HEK293 (cell line): ENCODE results near the gene CFAP97.

ENCODE experiments used
- CTCF ChIA-PET: fragments of 350-600 bp; formaldehyde crosslinking; extraction: SDS; loops from one replicate; lab custom pipeline; 2021; ENCODE audit warnings: antibody characterized with exemption; lab: Yijun Ruan, JAX
- POLR2A ChIA-PET: fragments of 300-600 bp; formaldehyde crosslinking; extraction: SDS; loops from one replicate; lab custom pipeline; 2020; ENCODE audit warnings: antibody characterized with exemption, inconsistent platforms; lab: Yijun Ruan, JAX
- H3K27ac ChIP-seq: fragments of 200-500 bp; sonication (Bioruptor generic); 2 replicates; pipeline ENCODE4 v1.5.1; 2014; ENCODE audit warnings: low read depth, low read length, control low read depth, inconsistent platforms; ENCODE audit errors: extremely low read depth
- H3K36me3 ChIP-seq, 2 experiments: fragments of 200-500 bp in 1 of 2; sonication (Bioruptor generic) in 1 of 2; 1 replicate in 1 of 2; 2 replicates in 1 of 2; pipeline ENCODE4 v1.5.1; 2014 to 2017; ENCODE audit warnings: inconsistent platforms in 2 of 2, low read length in 2 of 2; ENCODE audit not compliant: control insufficient read depth in 2 of 2, insufficient read depth in 1 of 2
- H3K4me1 ChIP-seq: fragments of 200-500 bp; sonication (Bioruptor generic); 2 replicates; pipeline ENCODE4 v1.5.1; 2014; ENCODE audit warnings: mild to moderate bottlenecking, low read length, inconsistent platforms; ENCODE audit not compliant: control insufficient read depth, insufficient read depth
- H3K4me3 ChIP-seq: 2 replicates; pipeline ENCODE4 v1.5.1; 2011; ENCODE audit warnings: low read depth, mild to moderate bottlenecking, control low read depth, low read length, moderate library complexity
- H3K9me3 ChIP-seq: fragments of 200-500 bp; sonication (Bioruptor generic); 2 replicates; pipeline ENCODE4 v1.5.1; 2014; ENCODE audit warnings: low read depth, low read length, inconsistent platforms; ENCODE audit not compliant: control insufficient read depth, insufficient read depth
- FEZF1 ChIP-seq: fragments of 450-650 bp; formaldehyde crosslinking; IDR thresholded peaks from 2 replicates; pipeline ENCODE4 v1.5.1; 2016; ENCODE audit warnings: missing biosample characterization, missing genetic modification characterization
- HOXA7 ChIP-seq: sonication (generic); formaldehyde crosslinking; IDR thresholded peaks from 2 replicates; pipeline ENCODE4 v1.8.1; 2022; ENCODE audit warnings: missing genetic modification reagents, borderline replicate concordance
- KLF8 ChIP-seq: fragments of 450-650 bp; formaldehyde crosslinking; IDR thresholded peaks from 2 replicates; pipeline ENCODE4 v1.5.1; 2016; ENCODE audit warnings: missing biosample characterization, missing genetic modification characterization
- MYNN ChIP-seq: fragments of 450-650 bp; formaldehyde crosslinking; IDR thresholded peaks from 2 replicates; pipeline ENCODE4 v1.5.1; 2016; ENCODE audit warnings: missing biosample characterization, missing genetic modification characterization, borderline replicate concordance
- OSR2 ChIP-seq: fragments of 450-650 bp; formaldehyde crosslinking; IDR thresholded peaks from 2 replicates; pipeline ENCODE4 v1.5.1; 2016; ENCODE audit warnings: missing biosample characterization, missing genetic modification characterization
- SCRT2 ChIP-seq: fragments of 450-650 bp; formaldehyde crosslinking; IDR thresholded peaks from 2 replicates; pipeline ENCODE4 v1.5.1; 2016; ENCODE audit warnings: missing biosample characterization, missing genetic modification characterization
- SP3 ChIP-seq: fragments of 450-650 bp; formaldehyde crosslinking; IDR thresholded peaks from 2 replicates; pipeline ENCODE4 v1.5.1; 2016; ENCODE audit warnings: missing biosample characterization, missing genetic modification characterization
- TCF7L2 ChIP-seq: IDR thresholded peaks from 2 replicates; pipeline ENCODE4 v1.6.1; 2011; ENCODE audit warnings: low read depth, mild to moderate bottlenecking, inconsistent platforms, low read length, moderate library complexity, borderline replicate concordance
- YY1 ChIP-seq: fragments of 450-650 bp; formaldehyde crosslinking; IDR thresholded peaks from 2 replicates; pipeline ENCODE4 v1.5.1; 2018; ENCODE audit warnings: missing biosample characterization, missing genetic modification characterization
- ZBTB17 ChIP-seq: fragments of 450-650 bp; formaldehyde crosslinking; IDR thresholded peaks from 2 replicates; pipeline ENCODE4 v1.5.1; 2016; ENCODE audit warnings: missing biosample characterization, missing genetic modification characterization
- ZBTB8A ChIP-seq: fragments of 450-650 bp; formaldehyde crosslinking; IDR thresholded peaks from 2 replicates; pipeline ENCODE4 v1.5.1; 2016; ENCODE audit warnings: missing biosample characterization, missing genetic modification characterization
- ZNF138 ChIP-seq: fragments of 450-650 bp; formaldehyde crosslinking; IDR thresholded peaks from 2 replicates; pipeline ENCODE4 v1.5.1; 2016; ENCODE audit warnings: missing biosample characterization, missing genetic modification characterization, borderline replicate concordance
- ZNF2 ChIP-seq: fragments of 450-650 bp; formaldehyde crosslinking; IDR thresholded peaks from 2 replicates; pipeline ENCODE4 v1.5.1; 2016; ENCODE audit warnings: missing biosample characterization, missing genetic modification characterization
- ZNF366 ChIP-seq: fragments of 450-650 bp; formaldehyde crosslinking; conservative IDR thresholded peaks from 2 replicates; pipeline ENCODE4 v1.5.1; 2016; ENCODE audit warnings: missing biosample characterization, missing genetic modification characterization
- ZNF510 ChIP-seq: fragments of 450-650 bp; formaldehyde crosslinking; IDR thresholded peaks from 2 replicates; pipeline ENCODE4 v1.5.1; 2018; ENCODE audit warnings: mild to moderate bottlenecking, missing genetic modification characterization, missing biosample characterization; ENCODE audit not compliant: insufficient replicate concordance
- ZNF530 ChIP-seq: fragments of 450-650 bp; formaldehyde crosslinking; IDR thresholded peaks from 2 replicates; pipeline ENCODE4 v1.5.1; 2016; ENCODE audit warnings: low read depth, missing biosample characterization, missing genetic modification characterization
- ZNF544 ChIP-seq: fragments of 450-650 bp; formaldehyde crosslinking; IDR thresholded peaks from 2 replicates; pipeline ENCODE4 v1.5.0; 2017; ENCODE audit warnings: missing biosample characterization, missing genetic modification characterization
- ZNF626 ChIP-seq: fragments of 450-650 bp; sonication (Bioruptor Pico); formaldehyde crosslinking; IDR thresholded peaks from 2 replicates; pipeline ENCODE4 v1.5.1; 2018; ENCODE audit warnings: missing biosample characterization, missing genetic modification characterization, inconsistent platforms
- ZNF768 ChIP-seq: fragments of 450-650 bp; formaldehyde crosslinking; IDR thresholded peaks from 2 replicates; pipeline ENCODE4 v1.5.1; 2018; ENCODE audit warnings: missing biosample characterization, mild to moderate bottlenecking, missing genetic modification characterization
- ZNF843 ChIP-seq: fragments of 450-650 bp; formaldehyde crosslinking; IDR thresholded peaks from 2 replicates; pipeline ENCODE4 v1.5.1; 2016; ENCODE audit warnings: missing biosample characterization, missing genetic modification characterization
- TF ChIP-seq, protein P1 (sequence below): fragments of 450-650 bp; formaldehyde crosslinking; IDR thresholded peaks from 2 replicates; pipeline ENCODE4 v1.5.1; 2017; ENCODE audit warnings: missing biosample characterization, missing genetic modification characterization
- TF ChIP-seq, protein P2 (sequence below): fragments of 450-650 bp; formaldehyde crosslinking; IDR thresholded peaks from 2 replicates; pipeline ENCODE4 v1.5.1; 2016; ENCODE audit warnings: missing biosample characterization, missing genetic modification characterization
- TF ChIP-seq, protein P3 (sequence below): fragments of 450-650 bp; formaldehyde crosslinking; IDR thresholded peaks from 2 replicates; pipeline ENCODE4 v1.5.1; 2017; ENCODE audit warnings: missing biosample characterization, missing genetic modification characterization
- TF ChIP-seq, protein P4 (sequence below): sonication (generic); formaldehyde crosslinking; IDR thresholded peaks from 2 replicates; pipeline ENCODE4 v1.8.1; 2022; ENCODE audit warnings: mild to moderate bottlenecking, moderate library complexity, missing genetic modification reagents
- TF ChIP-seq, protein P5 (sequence below): fragments of 450-650 bp; IDR thresholded peaks from 2 replicates; pipeline ENCODE4 v1.5.1; 2018; ENCODE audit warnings: missing biosample characterization, mild to moderate bottlenecking, missing genetic modification characterization
- TF ChIP-seq, protein P6 (sequence below): fragments of 450-650 bp; formaldehyde crosslinking; IDR thresholded peaks from 2 replicates; pipeline ENCODE4 v1.5.1; 2016; ENCODE audit warnings: missing biosample characterization, missing genetic modification characterization

The CFAP97 gene

DNA sequence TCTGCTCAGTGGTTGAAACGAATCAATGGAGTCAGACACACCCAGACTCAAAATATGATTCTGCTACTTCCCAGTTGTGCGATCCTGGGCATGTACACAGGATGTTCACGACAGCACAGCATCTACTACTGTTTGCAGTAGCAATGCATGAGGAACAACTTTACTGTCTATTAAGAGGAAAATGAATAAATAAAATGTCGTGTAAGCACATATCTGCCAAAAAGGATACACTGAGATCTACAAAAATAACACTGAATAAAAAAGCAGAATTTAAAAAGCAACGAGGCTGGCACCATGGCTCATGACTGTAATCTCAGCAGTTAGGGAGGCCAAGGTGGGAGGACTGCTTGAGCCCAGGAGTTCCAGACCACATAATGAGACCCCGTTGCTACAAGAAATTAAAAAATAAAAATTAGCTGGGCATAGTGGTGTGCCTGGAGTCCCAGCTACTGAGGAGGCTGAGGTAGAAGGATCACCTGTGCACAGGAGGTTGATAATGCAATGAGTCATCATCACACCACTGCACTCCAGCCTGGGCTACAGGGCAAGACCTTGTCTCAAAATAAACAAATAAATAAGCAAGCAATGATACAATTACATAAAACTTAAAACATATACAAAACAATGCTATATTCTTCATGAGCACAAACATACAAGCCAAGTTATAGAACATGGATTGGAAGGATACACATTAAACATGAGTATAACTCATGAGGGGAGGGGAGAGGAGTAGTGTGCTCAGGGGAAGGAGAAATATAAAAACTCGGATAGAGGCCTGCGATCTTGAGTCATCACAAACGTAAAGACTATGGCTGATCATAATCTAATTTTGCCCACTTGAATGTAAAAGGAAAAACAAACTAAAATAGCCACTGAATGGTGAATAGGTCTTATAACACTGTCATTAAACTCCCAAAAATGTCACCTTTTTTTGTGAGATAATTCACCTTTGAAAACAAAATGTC, 8.6 kb downstream of the CFAP97 start:
- ChIA-PET POLR2A (no interaction called here), CTCF (interaction anchor here (2.2 kb wide), 1 partner anchor 11 kb away, joined by 13 read pairs; no protein-coding TSS in a partner anchor)
- no peaks in the 10 kb centered on the region for H3K9me3 ChIP-seq
- peaks cover 7% of the 10 kb centered on the region; the same call in 1 of the 2 replicates for H3K4me1 ChIP-seq
- H3K27ac ChIP-seq = no peak overlapping the region
- peaks cover 0 to 7% of the 10 kb centered on the region in 2 experiments; a peak in 2 of 3 replicates for H3K36me3 ChIP-seq
- H3K4me3 ChIP-seq = no peak overlapping the region
- TF ChIP-seq ZNF2 (tag by site-specific recombination) (no peak), OSR2 (tag by site-specific recombination) (0 out of 2 replicates have a peak, but pooled peaks have one; percentile 9), ZBTB8A (tag by site-specific recombination) (no peak), ZNF366 (tag by site-specific recombination) (0 out of 2 replicates have a peak, but pooled peaks have one; percentile 14), SCRT2 (tag by site-specific recombination) (0 out of 2 replicates have a peak, but pooled peaks have one; percentile 14), KLF8 (tag by site-specific recombination) (0 out of 2 replicates have a peak, but pooled peaks have one; percentile 17), HOXA7 (CRISPR knock-in tag) (no peak)
- TF ChIP-seq, protein P1, sequence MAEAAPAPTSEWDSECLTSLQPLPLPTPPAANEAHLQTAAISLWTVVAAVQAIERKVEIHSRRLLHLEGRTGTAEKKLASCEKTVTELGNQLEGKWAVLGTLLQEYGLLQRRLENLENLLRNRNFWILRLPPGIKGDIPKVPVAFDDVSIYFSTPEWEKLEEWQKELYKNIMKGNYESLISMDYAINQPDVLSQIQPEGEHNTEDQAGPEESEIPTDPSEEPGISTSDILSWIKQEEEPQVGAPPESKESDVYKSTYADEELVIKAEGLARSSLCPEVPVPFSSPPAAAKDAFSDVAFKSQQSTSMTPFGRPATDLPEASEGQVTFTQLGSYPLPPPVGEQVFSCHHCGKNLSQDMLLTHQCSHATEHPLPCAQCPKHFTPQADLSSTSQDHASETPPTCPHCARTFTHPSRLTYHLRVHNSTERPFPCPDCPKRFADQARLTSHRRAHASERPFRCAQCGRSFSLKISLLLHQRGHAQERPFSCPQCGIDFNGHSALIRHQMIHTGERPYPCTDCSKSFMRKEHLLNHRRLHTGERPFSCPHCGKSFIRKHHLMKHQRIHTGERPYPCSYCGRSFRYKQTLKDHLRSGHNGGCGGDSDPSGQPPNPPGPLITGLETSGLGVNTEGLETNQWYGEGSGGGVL (tag by site-specific recombination) = no peak

DNA sequence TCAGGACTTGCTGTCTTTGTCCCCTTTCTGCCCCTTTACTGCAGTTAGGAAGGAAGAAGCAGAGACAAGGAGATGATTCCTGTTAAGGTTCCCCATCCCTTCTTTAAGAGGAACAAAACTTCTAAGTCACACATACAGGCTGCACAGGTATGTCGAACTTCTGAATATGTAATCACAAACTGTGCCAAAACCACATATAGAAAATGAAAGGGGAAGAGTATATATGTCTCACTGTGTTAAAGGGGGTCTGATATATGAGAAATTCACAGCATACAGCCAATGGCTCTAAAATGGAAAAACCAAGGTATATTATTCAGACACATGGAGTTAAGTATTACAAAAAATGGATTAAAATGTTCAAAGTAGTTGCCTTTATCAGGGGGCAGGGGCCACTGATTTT, 11.7 kb downstream of the CFAP97 start:
- TF ChIP-seq, protein P2, sequence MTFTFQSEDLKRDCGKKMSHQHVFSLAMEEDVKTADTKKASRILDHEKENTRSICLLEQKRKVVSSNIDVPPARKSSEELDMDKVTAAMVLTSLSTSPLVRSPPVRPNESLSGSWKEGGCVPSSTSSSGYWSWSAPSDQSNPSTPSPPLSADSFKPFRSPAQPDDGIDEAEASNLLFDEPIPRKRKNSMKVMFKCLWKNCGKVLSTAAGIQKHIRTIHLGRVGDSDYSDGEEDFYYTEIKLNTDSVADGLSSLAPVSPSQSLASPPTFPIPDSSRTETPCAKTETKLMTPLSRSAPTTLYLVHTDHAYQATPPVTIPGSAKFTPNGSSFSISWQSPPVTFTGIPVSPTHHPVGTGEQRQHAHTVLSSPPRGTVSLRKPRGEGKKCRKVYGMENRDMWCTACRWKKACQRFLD (tag by site-specific recombination) = no peak
- TF ChIP-seq, protein P3, sequence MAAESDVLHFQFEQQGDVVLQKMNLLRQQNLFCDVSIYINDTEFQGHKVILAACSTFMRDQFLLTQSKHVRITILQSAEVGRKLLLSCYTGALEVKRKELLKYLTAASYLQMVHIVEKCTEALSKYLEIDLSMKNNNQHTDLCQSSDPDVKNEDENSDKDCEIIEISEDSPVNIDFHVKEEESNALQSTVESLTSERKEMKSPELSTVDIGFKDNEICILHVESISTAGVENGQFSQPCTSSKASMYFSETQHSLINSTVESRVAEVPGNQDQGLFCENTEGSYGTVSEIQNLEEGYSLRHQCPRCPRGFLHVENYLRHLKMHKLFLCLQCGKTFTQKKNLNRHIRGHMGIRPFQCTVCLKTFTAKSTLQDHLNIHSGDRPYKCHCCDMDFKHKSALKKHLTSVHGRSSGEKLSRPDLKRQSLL (tag by site-specific recombination) = no peak
- TF ChIP-seq ZNF530 (no peak), ZNF544 (tag by site-specific recombination) (no peak), TCF7L2 (no peak), MYNN (no peak), FEZF1 (tag by site-specific recombination) (no peak), ZNF510 (tag by site-specific recombination) (no peak), ZNF768 (no peak), ZNF843 (tag by site-specific recombination) (no peak), ZNF626 (tag by site-specific recombination) (no peak), ZBTB17 (no peak), ZNF138 (tag by site-specific recombination) (no peak), SP3 (tag by site-specific recombination) (no peak), YY1 (no peak)
- TF ChIP-seq, protein P4, sequence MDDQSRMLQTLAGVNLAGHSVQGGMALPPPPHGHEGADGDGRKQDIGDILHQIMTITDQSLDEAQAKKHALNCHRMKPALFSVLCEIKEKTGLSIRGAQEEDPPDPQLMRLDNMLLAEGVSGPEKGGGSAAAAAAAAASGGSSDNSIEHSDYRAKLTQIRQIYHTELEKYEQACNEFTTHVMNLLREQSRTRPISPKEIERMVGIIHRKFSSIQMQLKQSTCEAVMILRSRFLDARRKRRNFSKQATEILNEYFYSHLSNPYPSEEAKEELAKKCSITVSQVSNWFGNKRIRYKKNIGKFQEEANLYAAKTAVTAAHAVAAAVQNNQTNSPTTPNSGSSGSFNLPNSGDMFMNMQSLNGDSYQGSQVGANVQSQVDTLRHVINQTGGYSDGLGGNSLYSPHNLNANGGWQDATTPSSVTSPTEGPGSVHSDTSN (CRISPR knock-in tag) = no peak
- TF ChIP-seq, protein P5, sequence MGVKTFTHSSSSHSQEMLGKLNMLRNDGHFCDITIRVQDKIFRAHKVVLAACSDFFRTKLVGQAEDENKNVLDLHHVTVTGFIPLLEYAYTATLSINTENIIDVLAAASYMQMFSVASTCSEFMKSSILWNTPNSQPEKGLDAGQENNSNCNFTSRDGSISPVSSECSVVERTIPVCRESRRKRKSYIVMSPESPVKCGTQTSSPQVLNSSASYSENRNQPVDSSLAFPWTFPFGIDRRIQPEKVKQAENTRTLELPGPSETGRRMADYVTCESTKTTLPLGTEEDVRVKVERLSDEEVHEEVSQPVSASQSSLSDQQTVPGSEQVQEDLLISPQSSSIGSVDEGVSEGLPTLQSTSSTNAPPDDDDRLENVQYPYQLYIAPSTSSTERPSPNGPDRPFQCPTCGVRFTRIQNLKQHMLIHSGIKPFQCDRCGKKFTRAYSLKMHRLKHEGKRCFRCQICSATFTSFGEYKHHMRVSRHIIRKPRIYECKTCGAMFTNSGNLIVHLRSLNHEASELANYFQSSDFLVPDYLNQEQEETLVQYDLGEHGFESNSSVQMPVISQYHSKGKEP (tag by site-specific recombination) = no peak
- TF ChIP-seq, protein P6, sequence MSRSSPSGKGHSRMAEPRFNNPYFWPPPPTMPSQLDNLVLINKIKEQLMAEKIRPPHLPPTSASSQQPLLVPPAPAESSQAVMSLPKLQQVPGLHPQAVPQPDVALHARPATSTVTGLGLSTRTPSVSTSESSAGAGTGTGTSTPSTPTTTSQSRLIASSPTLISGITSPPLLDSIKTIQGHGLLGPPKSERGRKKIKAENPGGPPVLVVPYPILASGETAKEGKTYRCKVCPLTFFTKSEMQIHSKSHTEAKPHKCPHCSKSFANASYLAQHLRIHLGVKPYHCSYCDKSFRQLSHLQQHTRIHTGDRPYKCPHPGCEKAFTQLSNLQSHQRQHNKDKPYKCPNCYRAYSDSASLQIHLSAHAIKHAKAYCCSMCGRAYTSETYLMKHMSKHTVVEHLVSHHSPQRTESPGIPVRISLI = no peak
- TF ChIP-seq, all 188 proteins: peak for 0
- Histone ChIP-seq H3K36me3 (peaks cover 4 to 17% of the 10 kb centered on the region in 2 experiments; a peak in 2 of 3 replicates), H3K9me3 (no peaks in the 10 kb centered on the region), H3K27ac (no peak overlapping the region), H3K4me1 (peaks cover 7% of the 10 kb centered on the region; the same call in 1 of the 2 replicates), H3K4me3 (no peak overlapping the region)
- ChIA-PET CTCF (no interaction called here), POLR2A (no interaction called here)
